Activated T-cell treated with anti-CD3 and anti-CD28 coated beads, Interleukin-2, amount 50 U/mL, for 4 hours (primary cell): ENCODE measurements around the gene FOXO3B. TPM values are rescaled to one million over a fixed set of nuclear protein-coding genes. Genes with fewer than 3 reads are reported as not detected.
A peak's percentile ranks its signal among the peaks of the same experiment; 100 is the strongest.
"Not testable (repeated sequence)": the region's sequence is repeated elsewhere in the genome, so short reads cannot be mapped to it uniquely, and the experiment has no call there.

Experiments used
- ATAC-seq, 2 donors: fragments of 200-7000 bp; cut with Tn5 transposase; one replicate each; pipeline ENCODE4 v1.10.0; 2021
- DNase-seq: peaks from one replicate; pipeline ENCODE4 v3.0.0-alpha.2; 2020
- H3K27me3 Mint-ChIP-seq: one replicate; pipeline ENCODE4 v1.8.0; 2021; ENCODE audit warnings: low read depth, mixed read lengths
- H3K36me3 Mint-ChIP-seq: one replicate; pipeline ENCODE4 v1.8.0; 2022; ENCODE audit warnings: mixed read lengths; ENCODE audit not compliant: insufficient read depth
- H3K4me1 Mint-ChIP-seq: one replicate; pipeline ENCODE4 v1.8.0; 2021; ENCODE audit warnings: low read depth, mixed read lengths
- H3K4me3 Mint-ChIP-seq: one replicate; pipeline ENCODE4 v1.8.0; 2021; ENCODE audit warnings: mild to moderate bottlenecking, moderate library complexity, mixed read lengths
- H3K9me3 Mint-ChIP-seq: one replicate; pipeline ENCODE4 v1.8.0; 2021; ENCODE audit warnings: mixed read lengths
- total RNA-seq, 3 donors: library from RNA; stranded (reverse); gene quantifications; one replicate each; pipeline ENCODE4 v1.2.1, GENCODE V29; 2021

FOXO3B gene
- total RNA-seq = 10 to 100 TPM in 1 of 3 donors, 1 to 10 TPM in 2; 6.5 to 11.3 (median 9.4) TPM

DNA sequence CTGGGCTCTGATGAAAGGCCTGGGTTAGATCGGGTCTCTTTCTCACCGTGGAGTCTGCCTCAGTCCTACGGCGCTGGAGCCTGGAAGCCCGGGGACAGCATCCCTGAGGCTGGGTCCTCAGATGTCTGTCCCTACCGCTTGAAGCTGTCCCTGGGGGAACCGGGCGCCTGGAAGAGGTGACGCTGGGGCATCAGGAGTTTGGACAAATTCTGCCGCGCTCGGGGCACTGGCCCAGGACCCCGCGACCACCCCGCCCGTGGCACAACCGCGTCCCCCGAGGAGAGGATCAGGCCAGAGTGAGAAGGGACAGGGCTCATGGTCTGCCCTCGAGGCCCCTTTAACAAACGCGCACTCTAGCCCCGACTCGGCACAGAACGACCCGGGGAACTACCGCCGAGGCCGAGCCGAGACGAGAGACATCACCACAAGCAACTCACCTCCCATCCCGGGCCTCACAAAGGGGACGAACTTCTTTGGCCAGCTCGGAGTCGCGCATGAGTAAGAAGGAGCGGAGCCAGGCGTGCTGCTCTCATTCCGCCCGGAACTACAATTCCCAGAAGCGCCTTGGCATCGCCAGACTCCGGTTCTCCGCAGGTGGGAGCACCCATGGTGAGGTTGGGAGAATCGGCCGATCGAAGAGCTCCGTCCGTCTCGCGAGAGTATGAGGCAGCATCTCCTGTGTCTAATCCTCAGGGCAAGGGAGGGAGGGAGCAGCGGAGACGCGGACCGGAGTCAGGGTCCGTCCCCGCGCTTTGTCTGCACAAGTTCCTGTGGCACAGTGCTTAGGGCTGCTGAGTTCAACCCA is at the start of gene FOXO3B:
FOXO3B (minus strand) TSS at position 548 of the 805 bp plus-strand sequence. CDS start 663 bp downstream, outside the sequence.
- not testable (repeated sequence) for H3K27me3 Mint-ChIP-seq, H3K9me3 Mint-ChIP-seq, H3K36me3 Mint-ChIP-seq
- Mint-ChIP-seq H3K4me1 (peaks cover 16% of the 10 kb centered on the region), H3K4me3 (peak within 1 kb of the TSS; percentile 66)
- ATAC-seq = peak; percentile 93 to 97
- peak; percentile 79 for DNase-seq

DNA sequence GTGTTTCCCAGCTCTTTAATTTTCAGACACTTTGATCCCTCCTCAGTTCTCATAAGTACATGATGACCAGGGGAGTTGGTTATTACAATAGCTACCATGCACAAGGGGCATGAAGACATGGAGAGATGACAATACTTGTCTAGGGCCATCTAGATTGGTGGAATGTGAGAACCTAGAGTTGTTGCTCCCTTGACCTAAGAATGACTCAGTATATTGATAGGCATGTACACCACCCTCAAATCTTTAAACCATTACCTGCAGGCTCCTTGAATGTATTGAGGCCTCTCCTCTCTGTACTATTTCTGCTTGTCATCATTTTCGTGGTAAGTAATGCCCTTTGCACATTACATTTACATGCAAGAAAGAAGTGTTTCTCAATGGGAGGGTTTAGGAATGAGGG is 41.4 kb upstream of the FOXO3B start:
- H3K4me1 Mint-ChIP-seq, ATAC-seq, H3K27me3 Mint-ChIP-seq, DNase-seq, H3K36me3 Mint-ChIP-seq, H3K4me3 Mint-ChIP-seq, H3K9me3 Mint-ChIP-seq: not testable (repeated sequence)

DNA sequence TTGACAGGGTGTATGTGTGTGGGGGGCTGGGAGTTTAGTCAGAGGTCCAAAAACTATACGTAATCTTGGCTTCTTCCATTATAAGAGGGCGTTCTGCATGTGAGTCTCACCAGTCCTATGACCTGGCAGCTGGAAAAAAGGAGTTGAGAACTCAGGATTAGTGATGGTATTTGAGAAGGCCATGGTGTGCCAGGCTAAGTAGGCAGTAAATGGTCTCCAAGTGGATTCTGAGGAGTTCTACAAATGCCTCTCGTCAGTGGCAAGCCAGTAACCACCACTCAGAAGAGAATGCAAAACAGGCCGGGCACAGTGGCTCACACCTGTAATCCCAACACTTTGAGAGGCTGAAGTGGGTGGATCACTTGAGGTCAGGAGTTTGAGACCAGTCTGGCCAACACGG is 40.5 kb upstream of the FOXO3B start:
- H3K4me3 Mint-ChIP-seq = not testable (repeated sequence)

DNA sequence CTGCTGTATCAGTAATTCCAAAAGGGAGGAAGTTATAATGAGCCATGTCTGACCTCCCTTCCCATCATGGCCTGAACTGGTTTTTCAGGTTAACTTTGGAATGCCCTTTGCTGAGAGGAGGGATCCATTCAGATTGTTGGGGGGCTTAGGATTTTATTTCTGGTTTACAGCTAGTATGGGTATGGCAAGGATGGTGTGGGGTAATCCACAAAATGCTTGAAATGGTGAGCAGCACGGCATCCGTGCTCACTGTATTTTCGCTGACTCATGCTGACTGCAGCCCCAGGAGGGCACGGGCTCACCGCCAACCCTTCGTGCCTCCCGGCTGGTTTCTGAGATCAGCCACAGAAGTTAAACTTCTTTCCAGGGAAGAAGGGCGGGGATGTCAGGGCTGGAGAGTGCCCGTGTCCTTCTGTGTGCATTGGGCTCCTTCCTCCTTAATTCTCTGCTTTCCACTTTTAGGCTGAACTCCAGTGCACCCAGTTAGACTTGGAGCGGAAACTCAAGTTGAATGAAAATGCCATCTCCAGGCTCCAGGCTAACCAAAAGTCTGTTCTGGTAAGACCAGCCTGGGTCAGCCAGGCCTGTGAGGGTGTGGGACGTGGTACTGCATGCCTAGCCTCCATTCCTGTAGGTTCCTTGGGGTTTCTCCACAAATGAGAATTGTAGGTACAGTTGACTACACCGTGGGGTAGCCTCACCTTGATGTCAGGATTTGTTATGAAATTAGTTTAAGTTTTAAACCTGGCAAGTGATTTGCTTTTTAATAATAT is 39.8 kb upstream of the FOXO3B start:
- not testable (repeated sequence) for H3K27me3 Mint-ChIP-seq, H3K36me3 Mint-ChIP-seq, DNase-seq, H3K4me1 Mint-ChIP-seq, H3K9me3 Mint-ChIP-seq, H3K4me3 Mint-ChIP-seq, ATAC-seq

More for the DNA sequence above, 40.5 kb upstream of the FOXO3B start:
- not testable (repeated sequence) for DNase-seq, H3K4me1 Mint-ChIP-seq, H3K36me3 Mint-ChIP-seq, ATAC-seq, H3K27me3 Mint-ChIP-seq, H3K9me3 Mint-ChIP-seq

DNA sequence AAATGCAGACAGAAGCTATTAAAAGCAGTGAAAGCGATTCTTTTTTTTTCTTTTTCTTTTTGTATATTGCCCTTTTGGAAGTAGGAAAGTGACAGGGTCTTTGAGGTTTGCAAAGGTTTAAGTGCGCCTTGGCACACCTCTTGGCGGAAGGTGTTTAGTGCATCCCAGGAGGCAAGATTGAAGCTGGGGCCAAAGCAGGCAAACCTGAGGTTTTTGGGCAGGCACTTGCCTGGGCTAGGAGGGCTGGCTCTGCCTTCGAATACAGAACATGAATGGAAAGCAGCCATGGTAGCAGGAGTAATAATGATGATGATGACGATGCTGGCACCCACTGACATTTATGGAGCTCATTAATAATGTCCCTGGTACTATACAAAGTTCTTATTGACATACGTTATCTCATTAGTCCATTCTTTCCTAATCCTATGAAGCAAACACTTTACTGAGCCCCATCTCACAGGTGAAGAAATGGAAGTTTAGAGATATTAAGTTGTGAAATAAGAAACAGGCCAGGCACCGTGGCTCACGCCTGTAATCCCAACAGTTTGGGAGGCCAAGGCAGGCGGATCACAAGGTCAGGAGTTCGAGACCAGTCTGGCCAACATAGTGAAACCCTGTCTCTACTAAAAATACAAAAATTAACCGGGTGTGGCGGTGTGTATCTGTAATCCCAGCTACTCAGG is 37.5 kb upstream of the FOXO3B start:
- H3K4me1 Mint-ChIP-seq, H3K27me3 Mint-ChIP-seq: not testable (repeated sequence)

DNA sequence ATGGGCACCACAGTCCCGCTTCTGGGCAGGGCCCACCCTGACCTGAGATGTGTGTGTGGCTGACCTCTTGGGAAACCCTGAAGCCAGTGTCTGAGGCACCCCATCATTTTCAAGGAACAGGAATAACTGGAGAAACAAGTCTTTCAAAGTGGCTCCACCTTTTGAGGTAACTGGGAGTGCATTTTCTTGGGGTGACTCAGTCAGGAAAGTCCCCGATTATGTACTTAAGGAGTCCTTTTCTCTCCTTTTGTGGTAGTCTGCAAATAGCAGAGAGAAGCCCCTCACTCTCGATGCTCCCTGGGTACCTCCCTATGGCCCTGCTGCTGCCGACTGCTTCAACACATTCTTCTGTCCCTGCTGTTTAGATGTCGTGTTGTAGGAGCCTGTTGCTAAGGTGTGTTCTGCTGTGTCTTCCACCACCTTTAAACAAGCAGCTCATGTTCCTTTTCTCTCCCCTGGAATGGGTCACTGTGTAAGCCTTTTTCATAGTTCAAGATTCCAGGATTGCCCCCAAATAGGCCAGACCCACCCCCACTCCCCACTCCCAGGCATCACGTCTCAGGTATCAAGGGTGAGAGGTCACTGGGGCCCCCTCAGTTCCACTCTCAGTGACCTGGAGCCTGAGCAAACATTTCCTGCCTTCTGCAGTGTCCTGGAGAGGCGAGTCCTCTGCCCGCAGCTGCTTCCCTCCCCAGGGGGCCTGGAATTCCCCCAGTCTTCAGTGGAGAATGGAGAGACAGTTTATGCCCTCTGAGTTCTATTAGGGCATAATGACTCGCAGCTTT is 36.7 kb upstream of the FOXO3B start:
- not testable (repeated sequence) for H3K27me3 Mint-ChIP-seq, DNase-seq, H3K4me1 Mint-ChIP-seq, H3K9me3 Mint-ChIP-seq, ATAC-seq, H3K4me3 Mint-ChIP-seq, H3K36me3 Mint-ChIP-seq

More for the DNA sequence above, 37.5 kb upstream of the FOXO3B start:
- not testable (repeated sequence) for H3K36me3 Mint-ChIP-seq, DNase-seq, ATAC-seq, H3K9me3 Mint-ChIP-seq, H3K4me3 Mint-ChIP-seq

DNA sequence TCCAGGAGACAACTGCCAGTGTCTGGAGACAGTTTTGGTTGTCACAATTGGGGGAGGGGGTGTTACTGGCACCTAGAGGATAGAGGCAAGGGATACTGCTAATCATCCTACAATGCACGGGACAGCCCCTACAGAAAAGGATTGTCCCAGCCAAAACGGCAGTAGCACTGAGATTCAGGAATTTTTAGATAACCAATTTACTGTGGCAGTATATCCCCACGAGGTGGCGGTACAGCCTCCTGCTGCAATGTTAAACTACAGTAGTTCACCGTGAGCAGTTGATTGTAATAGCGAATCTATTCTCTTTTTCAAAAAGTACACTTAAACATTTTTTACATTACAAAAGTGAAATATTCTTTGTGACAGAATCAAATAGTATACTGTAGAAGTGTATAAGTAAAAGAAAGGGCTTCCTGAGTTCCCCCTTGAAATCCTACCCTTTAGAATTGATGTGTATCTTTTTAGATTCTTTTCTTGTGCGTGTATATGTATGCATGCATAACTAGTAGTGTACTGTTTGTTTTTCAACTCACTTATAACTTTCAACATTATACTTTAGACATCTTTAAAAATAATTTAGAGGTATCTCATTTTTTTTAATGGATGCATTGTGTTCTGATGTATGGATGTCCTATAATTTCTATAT is 30.4 kb upstream of the FOXO3B start:
- DNase-seq (peak; percentile 55), ATAC-seq (peak; percentile 58 to 63)
- not testable (repeated sequence) for H3K4me1 Mint-ChIP-seq

DNA sequence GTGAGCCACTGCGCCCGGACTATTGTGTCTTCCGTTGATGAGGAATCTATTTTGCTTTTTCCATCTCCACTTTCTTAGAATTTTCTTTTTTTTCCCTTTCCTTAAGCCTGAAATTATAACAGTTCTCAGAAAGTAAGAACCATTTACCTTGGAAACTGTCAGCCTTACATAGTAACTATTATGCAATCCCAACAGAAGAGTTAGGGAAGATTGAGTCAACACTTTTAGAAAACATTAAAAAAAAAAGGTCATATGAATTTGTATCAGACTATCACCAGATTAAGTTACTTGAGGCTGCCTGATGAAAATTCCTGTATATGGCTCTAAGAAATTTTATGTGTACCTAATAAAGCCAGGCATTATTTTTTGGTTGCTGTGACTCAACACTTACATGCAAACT is 26.1 kb upstream of the FOXO3B start:
- H3K36me3 Mint-ChIP-seq, H3K27me3 Mint-ChIP-seq, H3K4me3 Mint-ChIP-seq, ATAC-seq, DNase-seq, H3K9me3 Mint-ChIP-seq, H3K4me1 Mint-ChIP-seq: not testable (repeated sequence)

More for the DNA sequence above, 30.4 kb upstream of the FOXO3B start:
- H3K4me3 Mint-ChIP-seq, H3K27me3 Mint-ChIP-seq, H3K36me3 Mint-ChIP-seq, H3K9me3 Mint-ChIP-seq: not testable (repeated sequence)

DNA sequence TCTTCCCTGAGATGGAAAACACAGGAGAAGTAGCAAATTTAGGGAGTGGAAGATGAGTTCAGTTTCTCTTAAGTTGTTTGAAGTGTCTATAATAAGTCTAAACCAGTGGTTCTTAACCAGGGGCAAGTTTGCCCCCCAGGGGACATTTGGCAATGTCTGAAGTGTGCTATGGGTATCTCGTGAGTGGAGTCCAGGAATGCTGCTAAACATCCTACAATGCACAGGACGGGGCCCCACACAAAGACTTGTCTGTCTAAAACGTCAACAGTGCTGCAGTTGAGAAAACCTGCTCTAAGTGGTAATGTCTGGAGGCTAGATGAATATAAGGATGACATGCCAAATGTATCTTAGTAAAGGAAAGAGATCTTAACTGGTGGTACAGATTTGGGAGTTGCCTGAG is 23.8 kb upstream of the FOXO3B start:
- H3K27me3 Mint-ChIP-seq, H3K9me3 Mint-ChIP-seq, ATAC-seq, H3K4me3 Mint-ChIP-seq, H3K4me1 Mint-ChIP-seq, DNase-seq, H3K36me3 Mint-ChIP-seq: not testable (repeated sequence)

DNA sequence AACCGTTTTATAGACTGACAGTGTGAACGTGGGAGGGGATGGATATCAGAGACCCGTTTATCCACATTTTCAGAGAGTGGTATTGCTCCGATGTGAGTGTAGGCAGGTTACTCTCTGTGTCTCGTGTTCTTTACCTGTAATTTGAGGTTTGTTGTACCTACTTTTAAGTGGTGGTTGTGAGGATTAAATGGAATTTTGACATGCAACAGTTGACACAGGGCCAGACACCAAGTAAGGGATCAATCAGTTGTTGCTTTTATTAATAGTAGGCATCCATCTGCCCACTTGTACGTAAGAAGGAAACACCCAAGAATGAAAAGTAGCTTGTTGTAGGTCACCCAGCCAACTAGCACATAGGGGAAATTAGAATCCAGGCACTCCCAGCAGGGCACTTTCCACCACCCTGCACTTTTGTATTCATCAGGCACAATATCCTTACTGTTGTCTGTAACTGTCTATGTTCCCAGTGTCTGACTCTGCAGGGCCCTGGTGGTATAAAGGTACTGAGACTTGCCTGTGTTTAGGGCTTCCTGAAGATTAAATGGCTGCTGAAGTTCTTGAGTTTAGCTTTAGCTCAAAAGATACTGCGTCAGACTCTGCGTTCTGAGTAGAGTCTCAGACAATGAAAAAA is 16.5 kb upstream of the FOXO3B start:
- not testable (repeated sequence) for DNase-seq, H3K36me3 Mint-ChIP-seq, ATAC-seq, H3K9me3 Mint-ChIP-seq, H3K27me3 Mint-ChIP-seq
- Mint-ChIP-seq H3K4me3 (peak overlapping the region; percentile 89), H3K4me1 (peaks cover 11% of the 10 kb centered on the region)

DNA sequence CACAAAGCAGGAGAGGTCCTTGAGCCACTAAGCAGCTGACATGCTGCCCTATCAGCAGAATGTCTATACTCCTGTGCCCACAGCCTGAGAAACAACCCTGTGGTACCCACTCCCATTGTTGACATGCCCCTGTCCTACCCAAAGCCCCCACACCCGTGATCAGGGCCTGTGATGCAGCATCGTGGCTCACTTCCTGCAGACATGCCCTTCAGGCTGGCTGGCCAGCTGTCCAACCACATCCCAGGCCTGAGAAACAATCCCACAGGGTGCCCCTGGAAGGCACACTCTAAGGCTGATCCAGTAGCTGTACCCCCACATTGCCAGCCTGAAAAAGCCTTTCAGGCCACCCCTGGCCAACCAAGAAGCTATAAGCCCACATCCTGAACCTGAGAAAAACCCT is 13.0 kb upstream of the FOXO3B start:
- H3K27me3 Mint-ChIP-seq, H3K4me3 Mint-ChIP-seq, ATAC-seq, DNase-seq, H3K9me3 Mint-ChIP-seq, H3K36me3 Mint-ChIP-seq: not testable (repeated sequence)
- H3K4me1 Mint-ChIP-seq = peaks cover 11% of the 10 kb centered on the region

DNA sequence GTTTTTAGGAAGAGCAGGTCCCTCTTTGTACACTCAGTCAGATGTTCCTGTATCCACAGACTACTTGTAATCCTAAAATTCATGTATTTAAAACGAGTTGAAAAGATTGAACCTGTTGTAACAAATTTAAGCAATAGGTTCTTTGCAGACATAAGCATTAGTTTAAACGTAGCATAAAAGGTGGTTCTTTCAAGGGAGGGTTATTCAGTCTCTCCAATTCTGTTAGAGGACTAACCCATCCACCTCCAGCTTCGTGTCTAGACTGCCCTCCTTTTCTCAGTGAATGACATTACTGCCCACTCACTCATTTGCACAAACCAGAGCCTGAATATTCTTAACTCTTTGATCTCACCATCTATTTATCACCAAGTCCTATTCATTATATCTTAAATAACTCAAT is 554 bp upstream of the FOXO3B start:
- Mint-ChIP-seq H3K4me3 (peak overlapping the region; percentile 62), H3K4me1 (peaks cover 16% of the 10 kb centered on the region)
- not testable (repeated sequence) for H3K27me3 Mint-ChIP-seq, H3K9me3 Mint-ChIP-seq, H3K36me3 Mint-ChIP-seq, DNase-seq
- peak in 1 of 2 donors; percentile 27 for ATAC-seq

DNA sequence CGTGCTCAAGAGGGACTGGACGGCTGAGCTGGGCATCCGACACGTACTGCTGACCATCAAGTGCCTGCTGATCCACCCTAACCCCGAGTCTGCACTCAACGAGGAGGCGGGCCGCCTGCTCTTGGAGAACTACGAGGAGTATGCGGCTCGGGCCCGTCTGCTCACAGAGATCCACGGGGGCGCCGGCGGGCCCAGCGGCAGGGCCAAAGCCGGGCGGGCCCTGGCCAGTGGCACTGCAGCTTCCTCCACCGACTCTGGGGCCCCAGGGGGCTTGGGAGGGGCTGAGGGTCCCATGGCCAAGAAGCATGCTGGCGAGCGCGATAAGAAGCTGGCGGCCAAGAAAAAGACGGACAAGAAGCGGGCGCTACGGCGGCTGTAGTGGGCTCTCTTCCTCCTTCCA is 4.7 kb downstream of the FOXO3B start:
- not testable (repeated sequence) for H3K27me3 Mint-ChIP-seq, H3K4me3 Mint-ChIP-seq, DNase-seq, ATAC-seq, H3K9me3 Mint-ChIP-seq
- Mint-ChIP-seq H3K36me3 (peaks cover 21% of the 10 kb centered on the region), H3K4me1 (peaks cover 13% of the 10 kb centered on the region)
